Mucosa of descending colon (tissue), 3 donors: ENCODE data around the gene TDRD12. TPM values are rescaled to one million over a fixed set of nuclear protein-coding genes. Genes with fewer than 3 reads are reported as not detected.

Source experiments
- ATAC-seq: fragments of 200-7000 bp; cut with Tn5 transposase; one replicate; pipeline ENCODE4 v1.9.1; 2020; ENCODE audit warnings: mild to moderate bottlenecking, moderate library complexity
- DNase-seq, 3 donors: peaks; one replicate each; pipeline ENCODE4 v3.0.0-alpha.2; 2020
- H3K36me3 ChIP-seq: fragments of 200-600 bp; one replicate; pipeline ENCODE4 v1.8.0; 2021; ENCODE audit warnings: low read depth, mild to moderate bottlenecking
- H3K4me1 ChIP-seq: fragments of 200-600 bp; one replicate; pipeline ENCODE4 v1.8.0; 2021; ENCODE audit warnings: low read depth, mild to moderate bottlenecking
- H3K4me3 ChIP-seq: fragments of 200-600 bp; one replicate; pipeline ENCODE4 v1.8.0; 2021; ENCODE audit warnings: mild to moderate bottlenecking
- H3K9me3 ChIP-seq: fragments of 200-600 bp; one replicate; pipeline ENCODE4 v1.8.0; 2021; ENCODE audit warnings: mild to moderate bottlenecking
- CTCF ChIP-seq: fragments of 200-600 bp; IDR thresholded peaks from one replicate; pipeline ENCODE4 v1.8.0; 2022; ENCODE audit warnings: antibody characterized with exemption, mild to moderate bottlenecking
- intact Hi-C, 2 donors: fragments of 100-400 bp; cut with DNase I in 1 of 2; cut with micrococcal nuclease in 1 of 2; formaldehyde crosslinking; loops; one replicate each; pipeline versions ENCODE4 v1.11.0 to v1.11.1; 2022; cut with DNase I, micrococcal nuclease
- long read RNA-seq, 2 donors: library from polyadenylated mRNA; unstranded; transcript quantifications; one replicate each; pipeline ENCODE4 v2.0.0, GENCODE V29; 2019 to 2021
- total RNA-seq, 3 donors: library from RNA; stranded (reverse); fragmentation: NEBNext Ultra II Directional in 2 of 3; extraction: Animal tissue kit (Norgen Biotek cat#: 25700) in 2 of 3; gene quantifications; one replicate each; pipeline versions ENCODE4 v1.2.1 to v1.2.4, GENCODE V29; 2021 to 2023
- donor health status: DM: no; HTN: no; CAD: no; lungs with moderate emphysema.
- donor health status: DM: no; HTN: no; CAD: no.
- donor health status: DM: no; HTN: yes; CAD: no.

Gene TDRD12, protein sequence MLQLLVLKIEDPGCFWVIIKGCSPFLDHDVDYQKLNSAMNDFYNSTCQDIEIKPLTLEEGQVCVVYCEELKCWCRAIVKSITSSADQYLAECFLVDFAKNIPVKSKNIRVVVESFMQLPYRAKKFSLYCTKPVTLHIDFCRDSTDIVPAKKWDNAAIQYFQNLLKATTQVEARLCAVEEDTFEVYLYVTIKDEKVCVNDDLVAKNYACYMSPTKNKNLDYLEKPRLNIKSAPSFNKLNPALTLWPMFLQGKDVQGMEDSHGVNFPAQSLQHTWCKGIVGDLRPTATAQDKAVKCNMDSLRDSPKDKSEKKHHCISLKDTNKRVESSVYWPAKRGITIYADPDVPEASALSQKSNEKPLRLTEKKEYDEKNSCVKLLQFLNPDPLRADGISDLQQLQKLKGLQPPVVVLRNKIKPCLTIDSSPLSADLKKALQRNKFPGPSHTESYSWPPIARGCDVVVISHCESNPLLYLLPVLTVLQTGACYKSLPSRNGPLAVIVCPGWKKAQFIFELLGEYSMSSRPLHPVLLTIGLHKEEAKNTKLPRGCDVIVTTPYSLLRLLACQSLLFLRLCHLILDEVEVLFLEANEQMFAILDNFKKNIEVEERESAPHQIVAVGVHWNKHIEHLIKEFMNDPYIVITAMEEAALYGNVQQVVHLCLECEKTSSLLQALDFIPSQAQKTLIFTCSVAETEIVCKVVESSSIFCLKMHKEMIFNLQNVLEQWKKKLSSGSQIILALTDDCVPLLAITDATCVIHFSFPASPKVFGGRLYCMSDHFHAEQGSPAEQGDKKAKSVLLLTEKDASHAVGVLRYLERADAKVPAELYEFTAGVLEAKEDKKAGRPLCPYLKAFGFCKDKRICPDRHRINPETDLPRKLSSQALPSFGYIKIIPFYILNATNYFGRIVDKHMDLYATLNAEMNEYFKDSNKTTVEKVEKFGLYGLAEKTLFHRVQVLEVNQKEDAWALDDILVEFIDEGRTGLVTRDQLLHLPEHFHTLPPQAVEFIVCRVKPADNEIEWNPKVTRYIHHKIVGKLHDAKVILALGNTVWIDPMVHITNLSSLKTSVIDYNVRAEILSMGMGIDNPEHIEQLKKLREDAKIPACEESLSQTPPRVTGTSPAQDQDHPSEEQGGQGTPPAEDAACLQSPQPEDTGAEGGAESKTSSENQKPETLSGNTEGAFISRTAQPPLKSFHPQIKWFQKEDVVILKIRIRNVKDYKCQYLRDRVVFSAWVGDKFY (N-terminal part only)
- under 1 TPM in 2 of 3 donors, not detected in 1; 0.31 to 0.47 TPM for total RNA-seq
- long read RNA-seq, donor 1: 0 reads
- long read RNA-seq, donor 2: 0 reads

DNA sequence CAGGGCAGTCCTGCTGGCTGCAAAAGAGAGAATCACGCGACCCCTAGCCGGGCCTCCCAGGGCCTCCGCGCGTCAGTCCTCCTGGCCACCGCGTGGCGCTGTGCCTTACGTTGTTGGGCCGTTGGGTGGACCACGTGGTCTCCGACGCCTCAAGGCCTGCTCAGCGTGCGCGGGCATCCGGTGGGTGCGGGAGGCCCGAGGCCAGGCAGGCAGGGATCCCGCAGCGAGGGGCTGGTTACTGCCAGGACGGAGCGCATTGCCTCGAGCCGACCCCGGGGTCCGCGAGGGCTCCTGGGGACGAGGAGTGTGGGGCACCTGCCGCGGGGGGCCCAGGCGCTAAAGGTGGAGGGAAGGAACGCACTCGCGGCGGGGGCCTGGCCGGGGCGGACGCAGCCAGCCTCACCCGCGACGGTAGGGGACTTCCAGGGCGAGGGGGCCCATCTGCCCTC lies at the start of gene TDRD12:
Gene TDRD12 (plus strand): TSS at position 157 of the 449 bp plus-strand sequence. CDS start 306 bp downstream, outside the sequence.
- H3K4me1 ChIP-seq: no peaks in the 10 kb centered on the region
- H3K4me3 ChIP-seq: no peak within 1 kb of the TSS
- ATAC-seq: no peak
- no peak for TF ChIP-seq CTCF
- no peak for DNase-seq
- H3K36me3 ChIP-seq: no peaks in the 10 kb centered on the region
- intact Hi-C loops: no loop called here
- no peaks in the 10 kb centered on the region for H3K9me3 ChIP-seq

- DNase-seq: peak in 1 of 3 donors; percentile 7
- TF ChIP-seq CTCF: no peak
- no peak for ATAC-seq
- intact Hi-C loops: no loop called here
- H3K9me3 ChIP-seq: no peaks in the 10 kb centered on the region
- H3K4me1 ChIP-seq: peaks cover 31% of the 10 kb centered on the region
- H3K36me3 ChIP-seq: no peaks in the 10 kb centered on the region
- H3K4me3 ChIP-seq: no peak overlapping the region
These were observed 47.5 kb upstream of the TDRD12 start for GRCh38 chr19:32671883-32672593.

DNA sequence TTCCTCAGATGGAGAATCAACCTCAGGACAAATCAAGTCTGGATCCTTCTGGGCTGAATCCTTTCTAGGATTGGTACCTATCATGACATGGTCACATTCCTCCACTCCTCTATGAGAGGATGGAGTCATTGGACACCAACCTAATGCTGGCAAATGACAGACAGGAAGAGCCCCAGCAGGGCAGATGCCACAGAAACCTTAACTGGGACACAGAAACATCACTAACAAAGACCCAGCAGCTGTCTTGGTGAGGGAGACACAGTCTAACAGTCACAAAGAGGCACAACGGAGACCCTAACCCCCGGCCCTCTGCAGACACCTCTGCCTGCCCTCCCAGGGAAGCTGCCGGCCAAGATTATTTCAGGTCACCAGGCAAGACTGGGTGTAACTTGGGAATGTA lies 46.7 kb upstream of the TDRD12 start:
- Histone ChIP-seq H3K36me3 (no peaks in the 10 kb centered on the region), H3K4me3 (no peak overlapping the region), H3K4me1 (peaks cover 32% of the 10 kb centered on the region), H3K9me3 (no peaks in the 10 kb centered on the region)
- no peak for TF ChIP-seq CTCF
- ATAC-seq: no peak
- DNase-seq: no peak
- intact Hi-C loops: no loop called here

- Histone ChIP-seq H3K9me3 (no peaks in the 10 kb centered on the region), H3K4me1 (peaks cover 32% of the 10 kb centered on the region), H3K4me3 (no peak overlapping the region), H3K36me3 (no peaks in the 10 kb centered on the region)
- intact Hi-C loops: no loop called here
- ATAC-seq (no peak), DNase-seq (no peak)
- no peak for TF ChIP-seq CTCF
These were observed 46.0 kb upstream of the TDRD12 start for GRCh38 chr19:32673573-32673972.
